Activated CD4-positive, alpha-beta T cell treated with anti-CD3 and anti-CD28 coated beads for 24 hours (primary cell): ENCODE results near the gene TRIP11.
A peak's percentile ranks its signal among the peaks of the same experiment; 100 is the strongest.

Source experiments
- DNase-seq, 2 donors: peaks; one replicate each; pipeline ENCODE4 v3.0.0-alpha.2; 2020; ENCODE audit warnings: low read depth in 2 of 2

Gene TRIP11

DNA sequence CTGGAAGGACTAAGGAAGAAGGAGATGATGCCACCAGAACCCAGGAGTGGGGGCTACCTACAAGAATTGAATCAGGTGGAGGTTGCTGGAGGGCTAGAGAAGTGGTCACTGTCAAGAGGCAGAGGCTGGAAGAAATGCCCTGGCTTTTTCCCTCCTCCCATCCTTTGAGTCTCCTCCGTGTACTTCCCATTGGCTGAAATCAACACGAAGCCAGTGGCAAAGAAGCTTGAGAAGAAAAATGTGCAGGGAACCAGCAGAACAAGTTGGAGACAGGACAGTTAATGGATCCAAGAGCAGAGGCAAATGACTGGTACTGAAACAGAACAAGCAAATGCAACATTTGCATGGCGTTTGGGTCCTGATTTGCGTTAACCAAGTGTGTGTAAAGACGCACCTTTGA is 83.2 kb downstream of the TRIP11 start:
- no peak for DNase-seq

GRCh38 chr14:91955168-91955567 is 84.7 kb downstream of the TRIP11 start:
- DNase-seq: no peak

DNA sequence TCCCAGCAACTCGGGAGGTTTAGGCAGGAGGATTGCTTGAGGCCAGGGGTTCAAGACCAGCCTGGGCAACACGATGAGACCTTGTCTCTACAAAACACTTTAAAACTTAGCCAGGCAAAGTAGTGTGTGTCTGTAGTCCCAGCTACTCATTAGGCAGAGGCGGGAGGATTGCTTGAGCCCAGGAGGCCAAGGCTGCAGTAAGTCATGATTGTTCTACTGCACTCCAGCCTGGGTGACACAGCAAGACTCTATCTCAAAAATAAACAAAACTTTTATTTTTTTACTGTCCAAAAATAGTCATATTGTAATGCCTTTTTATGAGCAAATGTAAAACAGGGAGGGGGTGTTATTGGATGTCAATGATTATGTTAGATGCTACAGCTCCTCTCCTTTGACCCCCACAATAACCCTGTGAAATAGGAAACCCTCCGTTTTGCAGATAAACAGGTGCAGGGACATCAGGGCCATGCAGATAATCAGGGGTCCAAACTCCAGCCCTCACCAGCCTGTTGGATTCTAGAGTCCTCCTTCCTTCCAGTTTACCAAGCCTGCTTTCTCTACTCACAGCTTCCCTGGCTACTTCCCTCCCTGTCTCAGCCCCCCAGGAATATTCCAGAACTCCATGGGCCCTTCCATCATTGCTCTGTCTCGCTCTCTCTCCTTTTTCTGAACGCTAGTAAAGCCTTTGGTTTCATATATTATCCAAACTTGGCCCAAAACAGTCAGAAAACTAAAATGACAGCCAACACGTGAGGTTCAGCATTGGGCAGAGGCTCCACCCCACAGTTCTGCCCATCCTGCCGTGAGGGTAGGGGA is 86.5 kb downstream of the TRIP11 start:
- DNase-seq: no peak

DNA sequence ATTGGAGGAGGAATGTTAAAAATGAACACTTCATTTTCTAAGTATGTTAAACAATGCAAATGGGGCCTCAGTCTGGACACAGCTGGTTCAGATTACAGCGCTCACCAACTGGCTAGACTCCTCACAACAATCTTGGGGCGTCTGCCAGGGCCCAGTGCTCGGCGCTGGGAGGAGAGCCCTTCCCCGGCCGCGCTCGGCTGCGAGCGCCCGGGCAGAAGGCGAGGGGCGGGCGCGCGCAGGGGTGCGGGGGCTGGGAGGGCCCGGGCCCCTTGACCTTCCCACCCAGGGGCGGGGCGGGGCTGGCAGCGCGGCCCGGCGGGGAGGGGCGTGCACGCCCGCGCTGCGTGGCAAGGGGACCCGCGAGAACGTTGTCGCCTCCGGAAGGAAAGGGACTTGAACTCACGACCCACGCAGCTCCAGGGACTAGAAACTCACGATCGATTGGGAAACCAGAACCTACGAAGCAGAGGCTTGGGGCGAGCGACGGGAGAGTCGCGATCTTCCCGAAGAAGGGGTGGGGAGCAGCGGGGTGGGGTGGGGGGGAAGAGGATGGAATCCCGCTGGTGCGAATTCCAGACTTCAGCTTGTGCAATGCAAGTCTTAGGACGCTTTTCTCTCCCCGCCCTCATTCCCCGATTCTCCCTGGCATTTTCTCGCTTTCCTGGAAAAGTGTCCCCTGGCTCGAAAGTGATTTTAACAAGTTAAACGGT is 92.2 kb downstream of the TRIP11 start, which contains the start of gene FBLN5:
Gene FBLN5, minus strand, starts transcription at position 220 of the 710 bp plus-strand sequence. CDS start 465 bp downstream, outside the sequence.
- peak in 1 of 2 donors; percentile 25 for DNase-seq

GRCh38 chr14:91946622-91947474 is 93.0 kb downstream of the TRIP11 start:
- no peak for DNase-seq

- DNase-seq: no peak
Measured at GRCh38 chr14:91945751-91946621, 93.9 kb downstream of the TRIP11 start.

DNA sequence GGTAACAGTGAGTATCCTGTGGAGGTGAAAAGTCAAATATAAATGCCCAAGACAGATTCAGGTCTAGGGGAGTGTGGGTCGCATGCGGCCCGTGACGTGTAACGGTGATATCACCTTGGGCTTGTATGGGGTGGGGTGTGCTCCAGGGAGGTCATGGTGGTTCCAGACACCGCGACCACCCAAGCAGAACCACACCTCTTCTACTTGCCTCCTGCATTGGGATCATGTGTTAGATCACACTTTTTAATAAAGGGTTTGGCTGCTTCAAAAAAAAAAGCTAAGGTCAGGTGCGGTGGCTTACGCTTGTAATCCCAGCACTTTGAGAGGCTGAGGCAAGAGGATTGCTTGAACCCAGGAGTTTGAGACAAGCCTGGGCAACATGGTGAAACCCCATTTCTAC is 96.9 kb downstream of the TRIP11 start:
- DNase-seq: no peak

GRCh38 chr14:91942128-91942527 is 97.7 kb downstream of the TRIP11 start:
- no peak for DNase-seq

- DNase-seq: no peak
Measured at GRCh38 chr14:91940209-91940608, 99.7 kb downstream of the TRIP11 start.

DNA sequence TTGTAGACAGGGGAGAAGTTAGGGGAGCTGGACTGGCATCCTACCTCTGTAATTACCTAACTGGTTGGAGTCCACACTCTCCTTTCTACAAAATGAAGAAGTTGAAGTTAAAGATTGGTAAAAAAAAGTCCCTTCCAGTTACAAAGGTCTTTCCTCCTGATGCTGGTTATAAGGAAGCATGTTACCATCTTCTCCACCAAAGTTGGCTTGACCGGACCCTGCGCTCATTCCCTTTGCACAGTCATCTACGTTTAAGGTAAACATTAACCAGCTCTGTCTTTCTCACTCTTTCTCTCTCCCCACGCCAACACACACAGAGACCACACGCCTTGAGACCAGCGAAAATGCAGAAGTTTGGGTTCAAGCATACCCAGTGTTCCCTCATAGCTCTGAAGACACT is 104.3 kb downstream of the TRIP11 start:
- DNase-seq: no peak

DNA sequence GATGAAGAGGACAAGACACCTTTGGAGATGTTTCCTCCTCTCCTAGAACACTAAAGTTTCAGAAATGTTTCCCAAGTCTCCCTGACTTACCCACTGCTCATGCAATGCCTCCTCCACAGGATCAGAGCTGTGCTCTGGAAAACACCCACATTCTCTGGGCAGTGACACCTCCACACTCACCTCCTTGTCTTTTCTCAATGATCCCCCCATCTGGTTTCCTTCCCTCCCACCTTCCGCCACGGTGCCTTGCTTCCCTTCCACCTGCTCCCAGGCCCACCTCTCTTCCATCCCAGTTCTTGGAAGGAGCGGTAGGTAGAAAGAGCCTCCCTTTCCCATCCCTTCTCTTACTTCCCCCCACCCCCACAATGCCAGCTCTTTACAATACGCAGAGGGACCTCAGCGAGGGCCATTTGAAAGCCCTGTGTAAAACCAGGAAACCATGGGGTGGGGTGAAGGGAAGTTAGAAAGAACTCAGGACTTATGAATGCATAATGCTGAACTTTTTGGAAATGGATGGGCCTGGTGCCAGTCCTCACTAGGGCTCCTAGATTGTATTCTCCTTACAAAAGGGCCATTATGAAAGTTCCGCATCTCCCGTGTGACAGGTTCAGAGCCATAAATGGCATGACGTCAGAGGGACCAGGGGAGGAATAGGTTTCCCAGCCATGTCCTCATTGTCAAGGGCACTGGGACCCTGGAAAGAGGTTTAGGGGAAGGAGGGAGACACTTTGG is 105.1 kb downstream of the TRIP11 start:
- DNase-seq: no peak

DNA sequence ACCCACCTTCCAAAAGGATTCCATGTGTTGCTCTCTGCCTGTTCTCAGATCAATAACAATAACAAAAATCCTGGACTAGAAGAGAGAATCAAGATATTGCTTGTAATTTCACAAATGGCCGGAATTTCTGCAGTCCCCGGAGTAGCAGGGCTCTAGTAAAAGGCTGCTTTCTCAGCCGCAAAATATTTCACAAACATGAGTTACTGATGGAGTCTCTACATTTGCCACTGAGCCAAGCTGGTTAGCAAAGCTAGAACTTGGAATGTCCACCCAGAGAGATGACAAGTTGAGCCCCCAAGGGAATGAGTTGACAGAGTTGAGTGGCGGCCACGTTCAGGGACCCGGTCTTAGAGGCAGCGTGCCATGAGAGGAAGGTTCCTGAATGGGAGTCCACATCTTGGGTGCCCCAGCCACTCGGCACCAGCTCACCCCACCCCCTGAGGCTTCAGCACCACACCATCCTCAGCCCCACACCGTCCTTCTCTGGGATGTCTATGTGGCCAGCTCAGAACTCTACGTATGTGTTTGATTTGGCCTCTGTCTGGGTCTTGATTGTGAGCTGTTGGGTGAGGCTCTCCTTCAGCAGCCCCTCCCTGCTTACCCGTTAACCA is 108.3 kb downstream of the TRIP11 start:
- no peak for DNase-seq

DNA sequence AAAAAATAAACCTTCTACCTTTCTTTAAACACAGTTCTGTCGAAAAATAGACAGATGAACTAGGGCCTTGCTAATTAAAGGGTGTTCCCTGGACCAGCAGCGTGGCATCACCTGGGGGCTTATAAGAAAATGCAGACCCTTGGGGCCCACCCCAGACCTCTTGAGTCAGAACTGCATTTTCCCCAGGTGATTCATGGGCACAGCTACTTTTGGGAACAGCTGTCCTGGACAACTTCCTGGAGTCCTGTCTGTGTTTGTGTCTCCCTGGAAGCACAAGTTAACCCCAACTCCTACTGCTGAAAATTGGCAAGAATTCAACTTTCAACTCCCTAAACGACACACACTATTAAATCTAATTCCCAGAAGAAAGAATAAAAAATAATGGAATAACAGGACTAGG is 110.2 kb downstream of the TRIP11 start:
- no peak for DNase-seq

GRCh38 chr14:91927800-91928199 is 112.1 kb downstream of the TRIP11 start:
- DNase-seq: no peak

DNA sequence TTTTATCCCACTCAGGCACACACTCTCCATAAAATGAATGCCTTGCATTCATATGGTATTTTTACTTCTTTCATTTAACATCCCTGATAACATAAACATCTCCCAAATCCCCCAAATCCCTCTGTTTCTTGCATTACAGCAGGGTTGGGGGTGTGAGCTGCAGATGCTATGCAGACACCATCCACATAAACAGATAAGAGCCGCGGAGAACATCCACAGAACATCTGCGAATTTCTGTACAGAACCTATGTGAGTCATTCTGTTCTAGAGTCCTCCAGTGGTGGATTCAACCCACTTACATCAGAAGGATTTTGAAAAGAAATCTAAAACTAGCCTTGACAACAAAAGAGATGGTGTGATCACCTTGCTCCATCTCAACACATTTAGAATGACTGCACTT is 112.7 kb downstream of the TRIP11 start:
- DNase-seq: no peak

GRCh38 chr14:91926131-91926890 is 113.5 kb downstream of the TRIP11 start:
- DNase-seq: no peak

GRCh38 chr14:91925727-91926121 is 114.1 kb downstream of the TRIP11 start:
- no peak for DNase-seq

DNA sequence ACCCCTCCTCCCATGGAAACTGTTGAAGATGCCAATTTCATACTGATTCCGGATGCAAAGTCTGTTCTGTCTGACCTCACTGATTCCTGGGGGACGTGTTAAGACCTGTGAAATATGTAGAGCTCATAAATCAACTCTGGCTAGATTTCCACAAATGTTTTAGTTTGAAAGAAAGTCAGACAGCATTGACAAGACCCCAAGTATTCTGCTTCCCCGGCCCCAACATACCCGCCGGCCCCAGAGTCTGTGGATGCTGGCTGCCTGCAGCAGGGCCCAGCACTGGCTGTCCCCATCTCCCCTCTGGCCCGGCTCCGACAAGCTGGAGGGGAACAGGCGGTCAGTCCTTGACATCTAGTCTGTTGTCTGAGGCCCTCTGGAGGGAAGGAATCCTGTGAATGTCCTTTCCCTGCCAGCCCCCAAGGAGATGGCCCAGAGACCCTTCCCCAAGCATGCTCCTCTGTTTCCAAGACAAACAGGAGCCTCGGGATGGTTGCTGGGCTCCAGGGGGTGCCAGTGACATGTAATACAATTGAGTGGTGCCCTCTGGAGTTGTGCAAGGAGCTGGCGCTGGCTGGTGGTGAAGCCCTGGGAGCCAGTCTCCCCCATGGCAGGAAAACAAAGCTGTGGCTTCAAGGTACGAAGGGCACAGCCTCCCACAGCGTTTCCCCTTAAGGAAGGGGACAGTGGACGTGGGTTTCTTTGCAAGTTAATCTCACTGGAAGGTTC is 114.7 kb downstream of the TRIP11 start:
- no peak for DNase-seq

GRCh38 chr14:91920526-91920925 is 119.3 kb downstream of the TRIP11 start:
- DNase-seq: no peak
